ENCODE data around the gene TMEM52B. TPM values are rescaled to one million over a fixed set of nuclear protein-coding genes. Genes with fewer than 3 reads are reported as not detected.

The TMEM52B gene
- total and polyA plus RNA-seq, 2 of the 13 experiments (the other 11 are each of a cell fraction or from before 2014, with no cell fraction given), result not detected

DNA sequence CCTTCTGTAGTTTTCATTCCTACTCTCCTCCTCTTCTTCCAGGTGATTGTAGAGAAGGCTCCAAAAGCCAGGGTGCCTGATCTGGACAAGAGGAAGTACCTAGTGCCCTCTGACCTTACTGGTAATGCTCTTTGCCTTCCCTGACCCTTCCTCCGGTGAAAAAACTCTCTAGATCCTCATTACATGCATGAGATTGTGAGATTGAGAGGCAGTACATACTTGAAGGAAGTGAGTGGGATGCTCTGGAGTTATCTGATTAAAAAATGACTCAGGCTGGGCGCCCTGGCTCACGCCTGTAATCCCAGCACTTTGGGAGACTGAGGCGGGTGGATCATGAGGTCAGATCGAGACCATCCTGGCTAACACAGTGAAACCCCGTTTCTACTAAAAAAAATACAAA lies 39.2 kb downstream of the TMEM52B start:
- H3K27me3 ChIP-seq (ENCODE audit: control insufficient read depth in 1 of 2, insufficient read depth in 2 of 2, low read length in 2 of 2), result no peaks in the 10 kb centered on the region; a peak in 1 of 5 replicates
- FAIRE-seq (no peak), DNase-seq (ENCODE audit: low spot score) (no peak), ATAC-seq (no peak)
- peaks cover 19% of the 10 kb centered on the region; the same call in 1 of the 2 replicates for H3K4me1 ChIP-seq (ENCODE audit: insufficient read depth, low read length)
- no peak overlapping the region for H3K4me3 ChIP-seq (replicated peaks in 1 of 3; ENCODE audit: insufficient read depth in 1 of 3, low read depth in 2 of 3, low read length in 3 of 3)
- no peak overlapping the region for H3K9ac ChIP-seq (ENCODE audit: insufficient read depth, low read depth, low read length)
- TF ChIP-seq, protein P1, sequence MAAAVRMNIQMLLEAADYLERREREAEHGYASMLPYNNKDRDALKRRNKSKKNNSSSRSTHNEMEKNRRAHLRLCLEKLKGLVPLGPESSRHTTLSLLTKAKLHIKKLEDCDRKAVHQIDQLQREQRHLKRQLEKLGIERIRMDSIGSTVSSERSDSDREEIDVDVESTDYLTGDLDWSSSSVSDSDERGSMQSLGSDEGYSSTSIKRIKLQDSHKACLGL (CRISPR knock-in tag; IDR thresholded peaks at IDR 0.05), result no peak
- TF ChIP-seq ZFP90 (CRISPR knock-in tag; IDR thresholded peaks at IDR 0.05; ENCODE audit: borderline replicate concordance) (no peak), ZNF432 (CRISPR knock-in tag; IDR thresholded peaks at IDR 0.05; ENCODE audit: borderline replicate concordance) (no peak), RARG (CRISPR knock-in tag; IDR thresholded peaks at IDR 0.05; ENCODE audit: low read depth) (no peak), KLF16 (CRISPR knock-in tag; IDR thresholded peaks at IDR 0.05) (no peak), SATB2 (CRISPR knock-in tag; IDR thresholded peaks at IDR 0.05) (no peak), SRSF9 (IDR thresholded peaks at IDR 0.05; ENCODE audit: borderline replicate concordance, insufficient read depth, low read depth, low read length, poor library complexity, severe bottlenecking) (no peak), ZNF12 (CRISPR knock-in tag; IDR thresholded peaks at IDR 0.05) (no peak), SP5 (CRISPR knock-in tag; IDR thresholded peaks at IDR 0.05; ENCODE audit: borderline replicate concordance, low read depth) (no peak), SMAD1 (CRISPR knock-in tag; IDR thresholded peaks at IDR 0.05; ENCODE audit: borderline replicate concordance, low read depth) (no peak), MAF1 (CRISPR knock-in tag; IDR thresholded peaks at IDR 0.05; ENCODE audit: borderline replicate concordance) (no peak), PHF20 (CRISPR knock-in tag; IDR thresholded peaks at IDR 0.05) (no peak), REPIN1 (CRISPR knock-in tag; IDR thresholded peaks at IDR 0.05; ENCODE audit: borderline replicate concordance, low read depth) (no peak), MTF2 (CRISPR knock-in tag; IDR thresholded peaks at IDR 0.05; ENCODE audit: borderline replicate concordance) (no peak), ZSCAN9 (CRISPR knock-in tag; IDR thresholded peaks at IDR 0.05; ENCODE audit: borderline replicate concordance) (no peak), ZNF24 (IDR thresholded peaks at IDR 0.05) (no peak), FOXC1 (CRISPR knock-in tag; IDR thresholded peaks at IDR 0.05; ENCODE audit: borderline replicate concordance) (no peak)
- TF ChIP-seq, protein P2, sequence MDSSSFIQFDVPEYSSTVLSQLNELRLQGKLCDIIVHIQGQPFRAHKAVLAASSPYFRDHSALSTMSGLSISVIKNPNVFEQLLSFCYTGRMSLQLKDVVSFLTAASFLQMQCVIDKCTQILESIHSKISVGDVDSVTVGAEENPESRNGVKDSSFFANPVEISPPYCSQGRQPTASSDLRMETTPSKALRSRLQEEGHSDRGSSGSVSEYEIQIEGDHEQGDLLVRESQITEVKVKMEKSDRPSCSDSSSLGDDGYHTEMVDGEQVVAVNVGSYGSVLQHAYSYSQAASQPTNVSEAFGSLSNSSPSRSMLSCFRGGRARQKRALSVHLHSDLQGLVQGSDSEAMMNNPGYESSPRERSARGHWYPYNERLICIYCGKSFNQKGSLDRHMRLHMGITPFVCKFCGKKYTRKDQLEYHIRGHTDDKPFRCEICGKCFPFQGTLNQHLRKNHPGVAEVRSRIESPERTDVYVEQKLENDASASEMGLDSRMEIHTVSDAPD (CRISPR knock-in tag; IDR thresholded peaks at IDR 0.05), result no peak
- TF ChIP-seq, protein P3, sequence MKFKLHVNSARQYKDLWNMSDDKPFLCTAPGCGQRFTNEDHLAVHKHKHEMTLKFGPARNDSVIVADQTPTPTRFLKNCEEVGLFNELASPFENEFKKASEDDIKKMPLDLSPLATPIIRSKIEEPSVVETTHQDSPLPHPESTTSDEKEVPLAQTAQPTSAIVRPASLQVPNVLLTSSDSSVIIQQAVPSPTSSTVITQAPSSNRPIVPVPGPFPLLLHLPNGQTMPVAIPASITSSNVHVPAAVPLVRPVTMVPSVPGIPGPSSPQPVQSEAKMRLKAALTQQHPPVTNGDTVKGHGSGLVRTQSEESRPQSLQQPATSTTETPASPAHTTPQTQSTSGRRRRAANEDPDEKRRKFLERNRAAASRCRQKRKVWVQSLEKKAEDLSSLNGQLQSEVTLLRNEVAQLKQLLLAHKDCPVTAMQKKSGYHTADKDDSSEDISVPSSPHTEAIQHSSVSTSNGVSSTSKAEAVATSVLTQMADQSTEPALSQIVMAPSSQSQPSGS (CRISPR knock-in tag; IDR thresholded peaks at IDR 0.05), result no peak
- in situ Hi-C loops (cut with HindIII; ENCODE audit: extremely low pct_ligation_motif_present, low pct_unique_long_range_greater_than_20kb), result no loop called here
- POLR2A ChIA-PET, result no interaction called here
- no peaks in the 10 kb centered on the region for H3K79me2 ChIP-seq (ENCODE audit: insufficient read depth, low read length)
- H4K20me1 ChIP-seq (ENCODE audit: insufficient read depth, low read length), result no peaks in the 10 kb centered on the region
- intact Hi-C loops (cut with micrococcal nuclease; ENCODE audit: unreplicated experiment), result no loop called here
- WGBS (ENCODE audit: low lambda C conversion rate), result 95% methylated on average over 6 of the region's 6 CpGs
- no peak overlapping the region for H3K27ac ChIP-seq (ENCODE audit: extremely low read length, insufficient read depth, low read length)
- H2AFZ ChIP-seq (ENCODE audit: low read length), result no peak overlapping the region
- CTCF ChIA-PET (ENCODE audit: low intra/inter-chr PET ratio, low total read pairs), result no interaction called here
- H3K36me3 ChIP-seq (replicated peaks in 1 of 2; ENCODE audit: control insufficient read depth in 1 of 2, insufficient read depth in 2 of 2, low read length in 2 of 2), result peaks cover 1 to 21% of the 10 kb centered on the region in 2 experiments; a peak in 3 of 5 replicates
- H3K9me3 ChIP-seq (ENCODE audit: low read length), result no peaks in the 10 kb centered on the region
- no TSS peak for BruUV-seq (replicated peaks)
- H3K4me2 ChIP-seq (ENCODE audit: low read depth, low read length), result no peak overlapping the region

Measured in HepG2 (cell line).